Fibroblast of gingiva (primary cell): ENCODE data around the gene BIN1.
A peak's percentile ranks its signal among the peaks of the same experiment; 100 is the strongest.

Experiments
- DNase-seq: peaks from one replicate; pipeline ENCODE4 v3.0.0-alpha.2; 2011; ENCODE audit warnings: low read depth

BIN1 gene

GRCh38 chr2:127020536-127020935, 86.4 kb downstream of the BIN1 start:
- DNase-seq: no peak

- DNase-seq: no peak
Observed at GRCh38 chr2:127017548-127017947, 89.4 kb downstream of the BIN1 start.

- no peak for DNase-seq
Observed at GRCh38 chr2:127016329-127016728, 90.6 kb downstream of the BIN1 start.

- DNase-seq: no peak
Observed at GRCh38 chr2:127015106-127015910, 91.6 kb downstream of the BIN1 start.

GRCh38 chr2:127014630-127015029, 92.3 kb downstream of the BIN1 start:
- peak; percentile 94 for DNase-seq

GRCh38 chr2:127014224-127014623, 92.7 kb downstream of the BIN1 start:
- no peak for DNase-seq

GRCh38 chr2:127012868-127013267, 94.1 kb downstream of the BIN1 start:
- no peak for DNase-seq

GRCh38 chr2:127012215-127012614, 94.7 kb downstream of the BIN1 start:
- peak; percentile 81 for DNase-seq

GRCh38 chr2:127011796-127012195, 95.2 kb downstream of the BIN1 start:
- no peak for DNase-seq

GRCh38 chr2:127011231-127011661, 95.7 kb downstream of the BIN1 start:
- no peak for DNase-seq

GRCh38 chr2:127008265-127009015, 98.5 kb downstream of the BIN1 start:
- DNase-seq: no peak

- peak; percentile 39 for DNase-seq
Observed at GRCh38 chr2:127007652-127008051, 99.3 kb downstream of the BIN1 start.

GRCh38 chr2:127006962-127007361, 100.0 kb downstream of the BIN1 start:
- no peak for DNase-seq

GRCh38 chr2:127004893-127005600, 101.9 kb downstream of the BIN1 start:
- DNase-seq: no peak

- no peak for DNase-seq
Observed at GRCh38 chr2:127003070-127003800, 103.7 kb downstream of the BIN1 start.

GRCh38 chr2:127001751-127002150, 105.2 kb downstream of the BIN1 start:
- no peak for DNase-seq

GRCh38 chr2:127000937-127001336, 106.0 kb downstream of the BIN1 start:
- DNase-seq: no peak

- no peak for DNase-seq
Observed at GRCh38 chr2:127000194-127000593, 106.8 kb downstream of the BIN1 start.

GRCh38 chr2:126999106-126999756, 107.7 kb downstream of the BIN1 start:
- no peak for DNase-seq

GRCh38 chr2:126998486-126998885, 108.5 kb downstream of the BIN1 start:
- DNase-seq: no peak
